GM12873 (cell line): ENCODE results near the gene TMEM132E.

ENCODE experiments used
- CTCF ChIP-seq: IDR thresholded peaks from 2 replicates; pipeline ENCODE4 v1.5.1; 2012; ENCODE audit warnings: low read depth, mild to moderate bottlenecking, moderate library complexity, low read length, control low read depth; ENCODE audit not compliant: insufficient read depth; ENCODE audit errors: missing control alignments

Gene TMEM132E

GRCh38 chr17:34668206-34668605 lies 88.8 kb downstream of the TMEM132E start:
- TF ChIP-seq CTCF, result no peak

- no peak for TF ChIP-seq CTCF
Measured at GRCh38 chr17:34669511-34669910, 90.1 kb downstream of the TMEM132E start.

GRCh38 chr17:34670618-34671017 lies 91.2 kb downstream of the TMEM132E start:
- no peak for TF ChIP-seq CTCF

DNA sequence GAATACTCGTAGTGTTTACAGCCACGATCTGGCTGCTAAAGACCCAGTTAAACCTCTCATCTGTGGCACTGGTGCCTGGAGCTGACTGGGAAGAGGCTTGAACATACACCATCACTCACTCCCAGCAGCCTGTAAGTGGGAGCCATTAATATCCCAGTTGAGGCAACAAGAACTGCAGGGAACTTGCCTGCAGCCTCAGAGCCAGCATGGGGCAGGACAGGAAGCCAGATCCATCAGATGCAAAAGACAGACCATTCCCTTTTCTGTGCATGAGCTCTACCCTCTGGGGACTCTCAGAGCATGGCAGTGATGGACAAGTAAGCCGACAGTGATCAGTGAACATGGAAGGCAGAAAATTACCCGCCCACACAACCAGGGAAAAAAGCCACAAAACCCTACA lies 91.8 kb downstream of the TMEM132E start:
- TF ChIP-seq CTCF, result no peak

DNA sequence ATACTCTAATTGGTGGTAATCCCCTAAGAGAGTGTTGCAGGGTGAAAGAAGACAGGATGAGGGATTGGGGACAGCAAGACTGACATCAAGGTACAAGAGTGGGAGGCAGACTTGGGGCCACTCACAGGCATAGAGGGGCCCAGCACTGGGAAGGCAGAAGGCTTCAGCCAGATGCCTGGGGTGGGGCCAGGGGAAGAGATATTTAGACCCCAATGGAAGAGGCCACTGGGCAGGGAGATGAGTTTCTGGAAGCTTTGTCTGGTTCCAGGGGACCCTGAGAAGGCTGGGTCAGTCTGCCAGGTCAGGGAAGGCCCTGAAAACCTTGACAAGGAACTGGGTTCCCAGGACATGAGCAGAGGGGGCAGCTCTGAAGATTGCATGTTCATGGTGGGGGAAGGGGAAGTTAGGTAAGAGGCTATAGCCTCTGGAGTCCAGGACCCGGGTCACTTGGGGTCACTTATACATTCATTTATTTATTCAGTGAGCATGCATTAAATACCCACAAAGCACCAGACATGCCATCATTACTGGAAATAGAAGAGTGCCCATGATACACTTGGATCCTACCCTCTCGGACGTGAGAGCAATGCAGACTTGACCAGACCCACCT lies 92.9 kb downstream of the TMEM132E start:
- no peak for TF ChIP-seq CTCF

DNA sequence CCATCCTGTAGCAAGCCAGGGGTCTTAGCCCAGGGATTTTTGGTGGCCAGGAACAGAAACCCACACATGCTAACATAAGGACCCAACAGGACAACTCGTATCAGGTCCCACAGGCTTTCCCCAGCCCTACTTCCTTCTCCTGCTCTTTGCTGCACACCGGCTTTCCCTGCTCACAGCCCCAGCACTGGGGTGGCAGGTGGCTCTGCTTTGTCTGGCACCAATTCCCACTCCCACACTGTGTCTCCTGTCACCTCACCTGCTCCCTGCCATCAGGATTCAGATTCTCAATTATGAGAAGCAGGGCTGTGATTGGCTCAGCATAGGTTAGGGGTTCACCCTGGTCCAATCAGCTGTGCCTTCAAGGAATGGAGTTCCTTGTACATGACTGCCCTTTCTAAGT lies 94.1 kb downstream of the TMEM132E start:
- no peak for TF ChIP-seq CTCF

DNA sequence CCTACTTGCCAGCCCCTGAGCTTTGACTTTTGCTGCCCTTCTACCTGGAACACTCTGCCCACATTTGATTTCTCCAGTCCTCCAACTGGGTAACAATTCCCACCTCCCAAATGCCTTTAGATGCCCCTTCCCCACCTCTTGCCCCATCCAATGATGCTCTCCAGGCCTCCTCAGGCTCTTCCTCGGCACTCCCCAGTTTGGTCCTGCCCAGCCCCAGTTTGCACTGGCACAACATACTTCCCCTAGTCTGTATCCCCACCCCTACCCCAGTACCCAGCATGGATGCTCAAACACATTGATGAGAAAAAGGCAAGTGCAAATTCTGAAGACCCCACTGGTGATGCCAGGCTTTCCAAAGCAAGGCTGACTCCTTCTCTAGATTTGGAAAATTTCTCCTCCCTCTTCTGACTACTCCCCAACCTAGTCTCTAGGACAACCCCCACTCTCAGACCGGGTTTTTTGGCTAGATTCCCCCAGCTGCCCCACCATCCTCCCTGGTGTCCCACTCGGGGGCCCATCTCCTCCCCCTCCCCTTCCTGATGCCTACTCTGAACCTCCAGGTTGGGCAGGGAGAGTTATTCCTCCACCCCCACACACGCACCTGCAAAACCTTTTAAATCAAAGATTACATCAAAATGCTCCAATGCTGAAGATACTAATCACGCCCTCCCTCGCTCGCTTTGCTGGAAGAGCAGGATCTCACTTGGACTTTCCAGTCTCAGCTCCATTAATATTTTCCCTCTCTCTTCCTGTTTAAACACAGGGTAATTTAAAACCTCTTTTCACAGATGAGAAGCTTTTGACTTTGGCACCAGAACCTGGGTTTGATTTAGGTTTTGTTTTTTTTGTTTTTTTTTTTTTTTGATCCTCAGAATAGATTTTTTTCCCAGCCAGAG lies 94.9 kb downstream of the TMEM132E start:
- no peak for TF ChIP-seq CTCF
